GM08714 (cell line): ENCODE results near the gene PCDHA9.

ENCODE experiments used
- H3K4me3 ChIP-seq: fragments of 200-500 bp; sonication (Bioruptor generic); 2 replicates; pipeline ENCODE4 v1.5.1; 2014; ENCODE audit warnings: mild to moderate bottlenecking, low read length, inconsistent platforms
- ZNF274 ChIP-seq: IDR thresholded peaks from 2 replicates; pipeline ENCODE4 v1.6.1; 2012; ENCODE audit warnings: mild to moderate bottlenecking, low read depth, low read length

Gene PCDHA9

GRCh38 chr5:140883927-140884697 lies 35.9 kb downstream of the PCDHA9 start:
- no peak overlapping the region for H3K4me3 ChIP-seq
- TF ChIP-seq ZNF274: no peak
